NCI-H526 (cell line): ENCODE results near the gene PRKAR1B.

Experiments used
- DNase-seq, 2 experiments: peaks; one replicate each; lab custom pipeline; 2025; lab: John Stamatoyannopoulos, UW

PRKAR1B gene

DNA sequence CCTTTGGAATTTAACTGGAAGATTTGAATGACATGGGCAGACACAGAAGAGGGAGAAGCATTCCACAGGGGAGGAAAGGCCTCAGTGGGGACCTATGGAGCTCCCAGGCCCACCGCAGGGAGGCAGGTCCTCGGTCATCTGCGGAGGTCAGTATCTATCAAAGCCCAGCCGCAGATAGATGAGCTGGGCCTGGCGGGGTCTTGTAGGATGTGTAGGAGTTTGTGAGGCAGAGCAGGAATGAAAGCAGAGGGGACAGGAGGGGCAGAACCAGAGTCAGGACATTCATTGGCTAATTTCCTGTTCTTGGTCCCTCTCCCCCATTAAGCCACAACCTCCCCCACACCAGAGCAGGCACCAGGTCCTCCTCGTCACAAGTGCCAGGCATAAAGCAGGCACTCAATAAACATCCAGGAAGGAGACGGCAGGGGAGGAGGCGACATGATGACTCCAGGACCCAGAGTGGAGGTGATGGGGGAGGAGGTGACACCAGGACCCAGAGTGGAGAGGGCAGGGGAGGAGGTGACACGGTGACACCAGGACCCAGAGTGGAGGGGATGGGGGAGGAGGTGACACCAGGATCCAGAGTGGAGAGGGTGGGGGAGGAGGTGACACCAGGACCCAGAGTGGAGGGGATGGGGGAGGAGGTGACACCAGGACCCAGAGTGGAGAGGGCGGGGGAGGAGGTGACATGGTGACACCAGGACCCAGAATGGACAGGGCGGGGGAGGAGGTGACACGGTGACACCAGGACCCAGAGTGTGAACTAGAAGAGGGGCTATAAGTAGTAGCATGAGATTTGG is 123.7 kb downstream of the PRKAR1B start:
- no peak for DNase-seq

DNA sequence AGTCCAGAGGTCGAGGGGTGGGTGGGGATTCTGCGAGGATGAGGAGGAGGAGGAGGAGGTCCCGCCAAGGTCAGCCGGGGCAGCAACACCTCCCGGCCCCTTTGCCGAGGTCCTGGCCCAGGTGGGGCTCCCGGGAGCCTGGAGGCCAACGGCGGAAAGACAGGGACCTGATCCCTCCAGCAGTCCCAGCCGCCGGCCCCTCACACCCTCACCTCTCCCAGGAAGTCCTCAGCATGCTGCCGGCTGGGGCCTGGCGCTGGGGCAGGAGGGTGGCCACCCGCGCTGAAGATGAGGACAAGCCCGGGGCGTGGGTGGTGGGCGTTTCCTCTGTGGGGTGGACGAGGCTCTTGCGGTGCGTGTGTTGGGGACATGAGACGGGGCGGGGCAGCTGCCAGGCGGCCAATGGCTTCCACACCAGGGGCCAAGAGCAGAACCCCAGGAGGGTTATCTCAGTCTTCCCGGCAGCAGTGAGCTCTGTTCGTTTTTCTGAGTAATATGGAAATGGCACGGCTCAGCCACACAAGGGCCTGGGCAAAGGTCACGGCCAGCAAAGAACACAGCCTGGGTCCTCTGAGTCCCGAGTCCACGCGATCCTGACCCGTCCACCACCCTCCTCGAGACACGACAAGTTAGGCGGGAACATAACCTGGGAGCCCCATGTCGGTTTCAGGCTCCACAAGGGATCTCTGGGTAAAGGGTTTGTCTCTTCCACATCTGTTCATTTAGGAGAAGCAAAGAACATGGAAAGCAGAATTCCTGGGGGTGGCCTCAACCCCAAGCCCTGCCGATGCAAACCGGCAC is 124.5 kb downstream of the PRKAR1B start:
- DNase-seq, result no peak

DNA sequence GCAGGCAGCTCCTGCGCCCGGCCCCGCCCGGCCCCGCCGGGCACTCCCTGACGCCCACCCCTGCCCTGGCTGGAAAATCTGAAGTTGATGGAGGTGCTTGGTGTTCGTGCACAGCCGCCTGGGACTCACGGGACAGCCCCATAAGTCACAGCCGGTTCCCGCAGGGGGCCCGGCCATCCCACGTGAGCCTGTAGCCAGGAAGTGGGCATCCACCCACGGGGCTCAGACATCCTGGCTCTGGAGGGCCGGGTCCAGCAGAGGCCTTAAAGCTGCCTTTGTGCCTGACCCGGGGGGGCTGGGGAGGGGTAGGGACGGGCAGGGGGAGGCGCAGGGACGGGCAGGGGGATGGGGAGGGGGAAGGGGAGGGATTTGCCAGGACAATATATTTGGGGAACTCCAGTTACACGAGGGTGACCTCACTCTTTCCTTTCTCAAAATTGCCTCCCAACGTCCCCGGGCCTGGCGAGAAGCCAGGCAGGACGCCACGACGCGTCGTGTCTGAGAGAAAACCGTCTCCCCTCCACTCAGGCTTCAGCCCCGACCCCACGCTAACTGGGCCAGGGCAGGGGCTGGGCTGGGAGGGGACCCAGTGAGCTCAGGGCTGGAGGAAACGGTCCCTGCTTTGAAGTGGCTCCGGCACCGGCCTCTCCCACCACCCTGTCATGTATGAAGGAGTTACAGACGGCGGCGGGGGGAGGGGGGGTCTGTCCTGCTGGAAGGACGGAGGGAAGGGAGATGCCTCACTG is 125.3 kb downstream of the PRKAR1B start:
- DNase-seq, result no peak

DNA sequence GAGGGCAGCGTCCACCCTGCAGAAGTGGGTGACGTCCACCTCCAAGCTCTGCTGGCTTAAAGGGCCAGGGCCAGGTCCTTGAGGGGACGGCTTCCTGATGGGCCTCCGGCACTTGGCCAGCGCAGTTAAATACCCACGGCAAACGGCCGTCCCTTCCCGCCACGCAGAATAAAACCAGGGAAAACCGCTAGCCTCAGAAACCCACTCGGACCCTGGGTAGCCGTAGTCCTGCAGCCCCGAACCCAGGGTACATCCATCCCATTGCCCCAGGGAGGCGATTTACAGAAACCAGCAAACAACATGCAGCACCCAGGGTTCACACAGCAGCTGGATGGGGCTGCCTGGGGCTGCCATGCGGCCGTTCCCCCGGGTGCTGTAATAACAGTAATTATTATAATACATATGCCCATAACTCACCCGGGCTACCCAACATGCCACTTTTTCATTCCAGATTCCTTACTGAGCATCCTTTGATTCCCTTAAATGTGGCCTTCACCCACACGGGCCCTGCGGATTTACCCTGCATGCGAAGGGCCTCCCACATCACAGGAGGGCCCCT is 126.0 kb downstream of the PRKAR1B start:
- DNase-seq, result peak in 1 of 2 experiments; percentile 46

DNA sequence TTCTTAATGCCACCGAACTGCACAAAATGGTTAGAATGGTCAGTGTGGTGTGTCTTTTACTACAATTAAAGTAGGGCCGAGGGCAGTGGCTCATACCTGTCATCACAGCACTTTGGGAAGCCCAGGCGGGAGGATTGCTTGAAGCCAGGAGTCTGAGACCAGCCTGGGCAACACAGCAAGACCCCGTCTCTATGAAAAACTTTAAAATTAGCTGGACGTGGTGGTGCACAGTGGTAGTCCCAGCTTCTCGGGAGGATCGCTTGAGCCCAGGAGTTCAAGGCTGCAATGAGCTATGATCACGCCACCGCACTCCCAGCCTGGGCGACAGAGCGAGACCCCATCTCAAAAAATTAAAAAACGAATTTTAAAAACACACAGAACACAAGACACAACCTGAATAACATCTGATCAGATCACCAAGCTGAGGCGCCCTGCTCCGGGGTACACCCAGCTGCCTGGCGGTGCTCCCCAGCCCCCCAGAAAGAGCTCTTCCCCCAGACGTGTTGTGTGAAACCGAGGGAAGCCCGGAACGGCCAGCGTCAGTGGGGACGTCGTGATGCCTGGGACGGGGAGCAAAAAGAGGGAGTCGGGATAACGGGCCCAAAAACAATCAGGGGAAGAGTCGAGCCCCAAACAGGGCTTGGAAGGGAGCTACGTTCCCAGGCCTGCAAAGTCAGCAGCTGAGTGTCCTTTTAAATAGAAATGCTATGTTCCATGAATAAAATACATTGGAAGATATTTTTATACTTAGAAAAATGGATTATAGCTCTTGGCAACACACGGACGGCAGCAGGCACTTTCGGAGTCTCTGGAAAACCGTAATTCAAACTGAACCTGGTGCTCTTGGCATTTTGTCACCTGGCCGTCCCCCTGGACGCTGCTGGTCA is 126.7 kb downstream of the PRKAR1B start:
- DNase-seq, result no peak

DNA sequence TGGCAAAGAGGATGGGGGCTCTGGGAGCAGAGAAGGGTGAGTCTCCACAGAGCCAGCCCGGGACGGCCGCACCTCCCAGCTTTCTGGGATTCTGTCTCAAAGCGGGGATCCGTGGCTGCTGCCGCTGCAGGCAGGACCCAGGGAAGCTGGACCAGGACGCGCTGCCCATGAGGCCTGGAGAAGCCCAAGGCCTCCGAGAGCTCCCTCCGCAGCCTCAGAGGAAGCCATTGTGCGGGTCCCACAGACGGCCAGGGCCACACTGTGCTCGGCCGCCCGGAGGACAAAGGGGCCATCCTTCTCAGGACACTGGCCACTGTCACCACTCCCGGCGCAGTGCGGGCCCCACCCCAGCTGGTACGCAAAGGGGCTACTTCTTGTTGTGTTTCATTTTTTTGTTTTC is 128.2 kb downstream of the PRKAR1B start:
- DNase-seq, result no peak

DNA sequence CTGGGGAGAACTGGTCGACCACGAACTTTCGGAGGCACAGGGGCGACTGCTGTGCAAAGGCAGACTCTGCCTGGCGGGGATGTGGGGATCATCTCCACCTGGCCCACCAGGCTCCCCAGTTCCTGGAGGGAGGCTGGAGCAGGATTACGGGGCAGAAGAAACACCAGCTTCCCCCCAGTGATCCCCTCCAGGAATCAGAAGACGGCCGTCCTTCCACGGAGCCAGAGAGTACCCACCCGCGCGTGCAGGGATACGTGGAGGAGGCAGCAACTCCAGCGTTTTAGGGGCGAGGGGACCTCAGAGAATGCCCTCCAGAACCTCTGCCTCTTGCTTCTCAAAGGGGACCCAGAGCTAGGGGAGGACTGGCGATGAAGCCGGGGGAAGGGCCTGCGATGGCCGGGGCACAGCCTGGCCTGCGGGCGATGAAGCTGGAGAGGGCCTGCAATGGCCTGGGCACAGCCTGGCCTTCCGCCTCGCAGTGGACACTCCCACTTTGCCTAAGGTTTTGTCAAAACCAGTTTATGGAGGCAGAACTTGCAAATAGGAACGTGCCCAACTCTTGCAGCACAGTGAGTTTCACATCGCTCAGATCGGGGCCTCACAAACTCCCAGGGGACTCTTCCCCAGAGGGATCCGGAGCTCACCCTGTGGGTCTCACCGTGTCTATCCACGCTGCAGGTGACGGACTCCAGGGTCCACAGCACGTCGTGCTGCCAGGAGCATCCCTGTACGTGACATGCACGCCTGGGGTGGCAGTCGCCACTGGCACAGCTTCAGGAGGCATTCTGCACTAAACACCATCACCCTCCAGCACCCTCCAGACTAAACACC is 129.5 kb downstream of the PRKAR1B start:
- DNase-seq, result no peak

DNA sequence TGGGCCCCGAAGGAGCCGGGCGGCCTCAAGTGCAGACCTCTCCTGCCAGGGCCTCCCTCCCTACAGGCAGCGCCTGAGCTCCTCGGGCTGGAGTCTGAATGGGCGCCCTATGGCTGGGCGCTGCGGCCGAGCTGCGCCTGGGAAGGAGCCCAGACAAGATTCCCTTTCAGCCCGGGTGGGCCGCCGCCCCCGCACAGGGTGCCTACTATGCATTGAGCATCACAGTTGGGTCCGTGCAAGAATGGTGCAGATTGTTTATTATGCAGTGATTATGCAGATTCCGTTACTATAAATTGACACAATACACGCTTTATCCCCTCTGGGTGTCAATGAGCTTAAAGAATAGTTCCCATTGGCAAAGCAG is 130.3 kb downstream of the PRKAR1B start:
- no peak for DNase-seq

DNA sequence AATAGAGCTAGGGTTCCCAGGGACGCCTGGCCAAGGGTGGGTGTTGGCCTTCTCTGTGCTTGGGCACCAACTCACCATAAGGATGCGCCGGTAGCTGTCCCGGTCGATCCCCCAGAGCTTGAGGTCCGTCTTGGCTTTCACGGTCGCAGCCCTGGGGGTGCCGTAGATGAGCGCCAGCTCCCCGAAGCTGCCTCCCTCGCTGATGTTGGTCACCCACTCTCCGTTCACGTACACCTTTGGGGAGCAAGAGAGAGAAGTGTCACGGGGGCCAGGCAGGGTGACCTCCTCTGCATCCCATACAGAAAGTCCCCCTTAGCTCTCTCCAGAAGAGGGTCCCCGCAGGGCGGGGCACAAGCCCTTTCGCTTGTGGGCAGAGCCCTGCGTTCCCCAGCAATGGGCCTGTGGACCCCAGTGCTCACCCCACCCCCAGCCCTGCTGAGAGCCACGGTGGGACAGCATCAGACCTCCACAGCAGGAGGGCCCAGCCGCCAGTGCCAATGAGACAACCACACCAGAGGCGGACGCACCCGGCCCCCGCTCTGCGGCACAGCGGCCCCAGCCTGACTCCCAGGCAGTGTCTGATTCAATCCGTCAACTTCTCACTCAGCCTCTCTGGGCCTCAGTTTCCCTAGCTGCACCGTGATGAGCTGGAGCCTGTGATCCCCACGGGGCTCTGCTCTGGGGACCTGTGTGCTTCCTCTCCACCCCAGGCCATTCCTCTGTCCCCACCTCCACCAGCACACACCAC is 130.8 kb downstream of the PRKAR1B start:
- DNase-seq, result no peak

DNA sequence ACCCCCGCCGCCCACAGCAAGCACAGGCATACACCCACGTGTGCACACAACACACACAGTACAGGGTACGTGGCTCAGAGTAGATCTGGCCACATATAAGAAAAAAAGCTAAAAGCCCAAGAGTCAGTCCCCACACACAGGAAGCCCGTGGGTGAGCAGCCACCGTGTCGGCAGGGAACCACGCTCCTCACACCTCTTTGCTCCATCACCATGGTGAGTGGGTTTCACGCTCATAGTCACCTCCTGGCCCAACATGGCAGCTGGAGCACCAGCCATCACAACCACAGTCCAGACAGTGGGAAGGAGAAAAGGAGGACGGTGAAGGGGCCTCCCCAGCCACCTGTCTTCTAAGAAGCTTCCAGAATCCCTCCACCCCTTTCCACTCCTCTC is 131.5 kb downstream of the PRKAR1B start:
- no peak for DNase-seq

DNA sequence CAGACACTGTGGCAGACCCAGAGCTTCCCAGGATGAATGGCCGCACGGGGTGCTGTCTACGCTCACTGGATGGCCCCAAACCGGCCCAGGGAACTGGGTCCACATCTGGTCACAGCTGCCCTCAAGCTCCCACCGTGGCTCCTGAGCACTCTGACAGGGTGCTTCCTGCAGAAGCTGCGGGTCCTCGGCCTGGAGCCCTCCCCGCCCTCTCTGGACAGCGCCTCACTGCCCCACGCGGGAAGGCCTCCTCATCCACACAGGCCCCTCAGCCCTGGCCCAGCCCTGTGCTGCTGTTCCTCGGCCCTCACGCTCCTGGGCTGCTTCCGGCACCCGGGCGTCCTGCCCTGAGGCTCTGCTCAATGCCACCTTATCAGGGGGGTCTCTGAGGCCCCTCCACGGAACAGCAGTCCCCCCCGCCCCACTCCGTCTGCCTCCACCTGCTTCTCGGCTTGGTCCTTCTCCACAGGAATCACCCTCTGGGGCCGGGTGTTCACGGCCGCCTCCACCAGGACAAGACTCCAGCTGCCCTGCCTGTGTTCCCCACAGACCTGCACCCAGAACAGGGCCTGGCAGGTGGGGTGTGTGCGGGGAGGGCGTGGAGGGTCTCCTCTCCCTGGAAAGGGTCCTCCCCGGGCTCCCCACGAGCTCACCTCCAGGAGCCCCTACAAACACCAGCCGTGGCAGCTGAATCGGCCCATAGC is 132.0 kb downstream of the PRKAR1B start:
- DNase-seq, result no peak

DNA sequence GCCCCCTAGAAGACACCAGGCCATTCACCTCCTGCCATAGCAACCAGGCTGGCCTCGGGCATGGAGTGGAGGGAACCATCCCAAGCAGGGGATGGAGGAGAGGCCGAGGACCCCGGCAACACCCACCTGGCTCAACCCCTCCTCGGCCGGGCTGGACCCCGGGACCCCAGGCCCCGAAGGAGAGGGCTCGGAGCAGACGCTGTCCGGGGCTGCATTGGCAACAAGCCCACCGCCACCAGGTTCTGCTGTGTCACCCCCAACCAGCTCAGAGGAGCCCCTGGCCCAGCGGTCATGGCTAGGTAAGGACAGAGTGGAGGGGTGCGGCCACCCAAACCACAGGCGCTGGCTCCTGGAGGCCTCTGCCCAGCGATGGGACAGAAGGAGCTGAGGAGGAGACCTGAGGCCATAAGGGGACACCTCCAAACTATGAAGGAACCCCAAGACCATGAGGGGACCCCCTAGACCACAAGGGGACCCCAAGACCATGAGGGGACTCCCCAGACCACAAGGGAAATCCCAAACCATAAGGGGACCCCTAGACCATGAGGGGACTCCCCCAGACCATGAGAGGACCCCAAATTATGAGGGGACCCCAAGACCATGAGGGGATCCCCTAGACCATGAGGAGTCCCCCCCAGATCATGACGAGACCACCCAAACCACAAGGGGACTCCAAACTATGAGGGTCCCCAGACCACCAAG is 132.7 kb downstream of the PRKAR1B start:
- DNase-seq, result no peak

DNA sequence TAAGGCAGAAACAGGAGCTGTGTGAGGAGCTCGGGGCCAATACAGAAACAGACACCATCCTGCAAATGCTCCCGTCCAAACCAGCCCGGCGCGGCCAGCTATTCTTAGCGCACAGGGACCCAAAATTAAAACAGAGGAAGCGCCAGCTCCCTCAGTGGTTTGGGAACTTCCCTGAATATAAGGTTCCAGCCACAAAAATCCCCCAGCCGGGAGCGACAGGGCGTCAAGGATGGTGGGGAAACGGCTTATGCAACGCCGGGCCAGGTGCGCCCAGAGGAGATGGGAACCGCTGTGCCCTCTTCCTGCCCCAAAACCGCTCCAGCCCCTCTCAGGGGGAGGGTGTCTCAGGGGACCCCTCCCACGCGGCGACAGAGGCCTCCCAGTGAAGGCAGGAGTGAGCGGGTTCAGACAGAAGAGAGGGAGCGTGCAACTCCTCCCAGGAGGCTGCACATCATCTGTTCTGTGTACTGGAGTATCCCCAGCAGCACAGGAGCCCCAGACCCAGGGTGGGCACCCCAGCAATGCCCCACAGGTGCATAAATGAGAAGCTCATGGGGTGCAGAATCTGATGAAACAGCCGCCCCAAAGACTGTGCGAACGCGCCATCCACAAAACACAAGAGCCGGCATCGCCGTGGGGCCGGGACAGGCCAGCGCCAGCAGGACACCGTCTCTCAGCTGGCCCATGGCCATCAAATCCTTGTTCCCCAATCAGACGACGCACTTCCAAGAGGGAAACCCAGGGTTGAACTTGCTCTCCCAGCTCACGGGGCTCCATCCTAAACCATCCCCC is 133.6 kb downstream of the PRKAR1B start:
- no peak for DNase-seq

DNA sequence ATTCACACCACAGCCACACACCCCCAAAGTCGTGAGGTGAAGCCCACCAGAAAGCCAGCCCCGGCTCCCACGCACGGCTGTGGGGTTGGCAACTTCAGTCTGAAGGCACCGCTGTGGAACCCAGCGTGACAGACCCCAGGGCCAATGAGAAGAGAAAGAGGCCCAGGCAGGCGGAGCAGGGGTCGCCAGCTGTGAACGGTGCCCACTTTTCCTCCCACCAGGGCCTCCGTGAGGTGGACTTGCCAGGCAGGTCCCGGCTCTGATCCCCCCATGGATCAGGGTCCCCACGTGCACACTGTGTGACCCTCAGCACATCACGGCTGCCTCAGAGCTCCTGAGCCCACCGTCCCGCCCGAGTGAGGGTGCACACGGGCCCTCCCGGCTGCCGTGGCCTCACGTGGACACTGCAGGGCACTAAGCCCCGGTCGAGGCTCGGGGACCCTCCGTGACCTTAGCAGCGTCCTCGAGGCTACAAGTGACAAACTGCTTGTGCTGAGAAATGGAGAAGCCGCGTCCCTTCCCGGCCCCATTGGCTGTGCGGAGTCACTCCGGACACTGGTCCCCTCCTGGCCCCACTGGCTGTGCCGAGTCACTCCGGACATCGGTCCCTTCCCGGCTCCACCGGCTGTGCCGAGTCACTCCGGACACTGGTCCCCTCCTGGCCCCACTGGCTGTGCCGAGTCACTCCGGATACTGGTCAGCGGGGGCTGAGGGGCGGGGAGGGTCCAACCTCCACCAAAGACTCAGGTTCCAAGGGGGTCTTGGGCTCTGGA is 135.0 kb downstream of the PRKAR1B start:
- DNase-seq, result no peak

DNA sequence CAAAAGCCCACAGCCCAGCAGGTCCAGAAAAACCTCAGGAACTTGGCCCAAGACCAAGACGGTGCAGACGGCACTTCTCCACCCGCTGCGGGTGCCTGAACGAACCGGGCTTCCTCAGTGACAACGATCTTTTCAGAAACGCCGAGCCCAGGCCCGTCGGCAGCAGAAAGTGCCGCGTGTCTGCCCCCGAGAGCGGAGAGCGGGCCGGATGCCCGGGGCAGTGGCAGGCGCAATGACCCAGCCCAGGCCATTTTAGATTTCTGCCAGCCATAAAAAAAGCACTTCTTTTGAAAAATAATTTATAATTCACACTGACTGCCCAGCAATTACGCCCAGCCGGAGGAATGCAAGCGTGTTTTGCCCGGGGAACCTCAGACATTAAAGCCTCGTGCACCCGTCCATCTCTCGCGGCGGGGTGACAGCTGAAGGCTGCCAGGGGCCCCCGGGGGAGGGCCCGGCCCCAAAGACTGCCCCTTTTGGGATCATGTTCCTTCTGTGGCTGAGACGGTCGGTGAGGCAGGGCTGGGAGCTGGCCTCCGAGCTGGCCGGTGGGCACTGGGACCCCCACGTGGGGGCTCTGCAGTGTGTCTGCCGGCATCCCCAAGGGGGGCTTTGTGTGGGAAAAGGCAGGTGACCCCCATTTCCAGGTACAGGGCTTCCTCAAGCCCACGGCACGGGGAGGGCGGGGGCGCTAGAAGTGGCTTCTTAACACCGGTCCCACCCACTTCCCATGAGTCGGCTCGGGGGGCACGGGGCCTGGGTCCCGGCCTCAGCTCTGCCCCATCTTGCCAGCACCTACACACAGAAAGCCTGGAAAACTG is 136.1 kb downstream of the PRKAR1B start:
- no peak for DNase-seq
